HG03175 (cell line): ENCODE measurements around the gene NR2C2AP.

Experiments used
- ATAC-seq: cut with Tn5 transposase; IDR thresholded peaks from one replicate; pipeline ENCODE4 v1.9.1; 2021; ENCODE audit warnings: mild to moderate bottlenecking, moderate library complexity; ENCODE audit not compliant: unreplicated experiment

The NR2C2AP gene

GRCh38 chr19:19152668-19153384, 50.4 kb downstream of the NR2C2AP start:
- ATAC-seq: no peak

GRCh38 chr19:19151418-19151817, 51.8 kb downstream of the NR2C2AP start:
- ATAC-seq: no peak
